Lower leg skin (tissue), 3 donors: ENCODE data around the gene WWTR1.

Source experiments
- CTCF ChIP-seq, 3 donors: fragments of 450-650 bp; IDR thresholded peaks; one replicate each; pipeline ENCODE4 v1.5.1; 2016; ENCODE audit warnings: antibody characterized with exemption in 3 of 3, mild to moderate bottlenecking in 3 of 3, moderate library complexity in 2 of 3
- POLR2A ChIP-seq, 2 donors: fragments of 450-650 bp; IDR thresholded peaks; one replicate each; pipeline ENCODE4 v1.6.1; 2016 to 2017; ENCODE audit warnings: antibody characterized with exemption in 2 of 2, mild to moderate bottlenecking in 1 of 2, moderate library complexity in 1 of 2

GRCh38 chr3:149590691-149591441 is 67.0 kb downstream of the WWTR1 start:
- TF ChIP-seq CTCF (IDR thresholded peaks at IDR 0.05) (no peak), POLR2A (IDR thresholded peaks at IDR 0.05) (no peak)
